Activated CD4-positive, alpha-beta T cell treated with anti-CD3 and anti-CD28 coated beads, Interleukin-2, amount 10 ng/mL, durations not matched to agents 7 days and 5 days (primary cell): ENCODE results near the gene TNFAIP6. TPM values are rescaled to one million over a fixed set of nuclear protein-coding genes. Genes with fewer than 3 reads are reported as not detected.
"Not testable (repeated sequence)": the region's sequence is repeated elsewhere in the genome, so short reads cannot be mapped to it uniquely, and the experiment has no call there.

ENCODE experiments used
- CTCF ChIA-PET: fragments of 350-600 bp; sonication (Branson Sonifier 250); formaldehyde crosslinking; loops from one replicate; lab custom pipeline; 2021; ENCODE audit warnings: antibody characterized with exemption; lab: Charles Lee
- POLR2A ChIA-PET: fragments of 350-600 bp; sonication (Branson Sonifier 250); formaldehyde crosslinking; loops from one replicate; lab custom pipeline; 2021; ENCODE audit warnings: antibody characterized with exemption; lab: Charles Lee
- DNase-seq: peaks from one replicate; pipeline ENCODE4 v3.0.0-alpha.2; 2020
- H3K27ac Mint-ChIP-seq: one replicate; pipeline ENCODE4 v1.8.0; 2021; ENCODE audit warnings: mild to moderate bottlenecking, moderate library complexity, mixed read lengths
- H3K27me3 Mint-ChIP-seq: one replicate; pipeline ENCODE4 v1.8.0; 2021; ENCODE audit warnings: mixed read lengths
- H3K36me3 Mint-ChIP-seq: one replicate; pipeline ENCODE4 v1.8.0; 2021; ENCODE audit warnings: low read depth, mixed read lengths
- H3K4me1 Mint-ChIP-seq: one replicate; pipeline ENCODE4 v1.8.0; 2021; ENCODE audit warnings: mixed read lengths
- H3K4me3 Mint-ChIP-seq: one replicate; pipeline ENCODE4 v1.8.0; 2021; ENCODE audit warnings: mild to moderate bottlenecking, moderate library complexity, mixed read lengths
- H3K9me3 Mint-ChIP-seq: one replicate; pipeline ENCODE4 v1.8.0; 2021; ENCODE audit warnings: mixed read lengths
- total RNA-seq, 2 experiments: library from RNA; stranded (reverse); gene quantifications; one replicate each; pipeline ENCODE4 v1.2.3, GENCODE V29; 2021

Gene TNFAIP6, protein sequence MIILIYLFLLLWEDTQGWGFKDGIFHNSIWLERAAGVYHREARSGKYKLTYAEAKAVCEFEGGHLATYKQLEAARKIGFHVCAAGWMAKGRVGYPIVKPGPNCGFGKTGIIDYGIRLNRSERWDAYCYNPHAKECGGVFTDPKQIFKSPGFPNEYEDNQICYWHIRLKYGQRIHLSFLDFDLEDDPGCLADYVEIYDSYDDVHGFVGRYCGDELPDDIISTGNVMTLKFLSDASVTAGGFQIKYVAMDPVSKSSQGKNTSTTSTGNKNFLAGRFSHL
- not detected for total RNA-seq

DNA sequence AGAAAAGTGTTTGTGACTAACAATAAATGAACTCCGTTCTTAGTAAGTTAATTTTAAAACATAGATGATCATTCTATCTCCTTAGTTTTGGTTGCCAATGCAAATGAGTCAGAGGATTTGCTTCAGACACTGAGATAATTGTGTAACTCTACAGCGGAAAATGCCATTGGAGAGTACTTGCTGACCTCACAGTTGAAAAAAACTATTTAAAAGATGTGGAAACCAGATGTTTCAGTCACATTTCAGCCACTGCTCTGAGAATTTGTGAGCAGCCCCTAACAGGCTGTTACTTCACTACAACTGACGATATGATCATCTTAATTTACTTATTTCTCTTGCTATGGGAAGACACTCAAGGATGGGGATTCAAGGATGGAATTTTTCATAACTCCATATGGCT, at the start of gene TNFAIP6:
Gene TNFAIP6 (plus strand): TSS at position 234 of the 400 bp plus-strand sequence. CDS start 75 bp downstream, at position 309.
- DNase-seq, result no peak
- H3K9me3 Mint-ChIP-seq, result no peaks in the 10 kb centered on the region
- H3K4me3 Mint-ChIP-seq, result no peak within 1 kb of the TSS
- H3K27ac Mint-ChIP-seq, result no peak within 1 kb of the TSS
- CTCF ChIA-PET, result no interaction called here
- no peaks in the 10 kb centered on the region for H3K36me3 Mint-ChIP-seq
- peaks cover 20% of the 10 kb centered on the region for H3K27me3 Mint-ChIP-seq
- H3K4me1 Mint-ChIP-seq, result no peaks in the 10 kb centered on the region
- POLR2A ChIA-PET, result no interaction called here

DNA sequence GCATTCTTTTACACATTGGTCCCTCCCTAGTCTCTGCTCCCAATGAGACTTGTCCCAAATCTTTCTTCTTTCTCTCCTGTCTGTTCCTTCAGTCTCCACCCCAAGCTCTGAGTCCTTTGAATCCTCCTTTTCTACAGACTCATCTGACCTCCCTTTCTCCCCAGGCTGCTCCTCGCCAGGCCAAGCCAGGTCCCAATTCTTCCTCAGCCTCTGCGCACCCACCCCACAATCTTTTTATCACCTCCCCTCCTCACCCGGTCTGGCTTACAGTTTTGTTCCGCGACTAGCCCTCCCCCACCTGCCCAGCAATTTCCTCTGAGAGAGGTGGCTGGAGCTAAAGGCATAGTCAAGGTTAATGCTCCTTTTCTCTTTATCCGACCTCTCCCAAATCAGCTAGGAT, 47.1 kb upstream of the TNFAIP6 start:
- POLR2A ChIA-PET, DNase-seq, H3K27ac Mint-ChIP-seq, H3K9me3 Mint-ChIP-seq, H3K36me3 Mint-ChIP-seq, CTCF ChIA-PET, H3K4me3 Mint-ChIP-seq, H3K27me3 Mint-ChIP-seq, H3K4me1 Mint-ChIP-seq: not testable (repeated sequence)

DNA sequence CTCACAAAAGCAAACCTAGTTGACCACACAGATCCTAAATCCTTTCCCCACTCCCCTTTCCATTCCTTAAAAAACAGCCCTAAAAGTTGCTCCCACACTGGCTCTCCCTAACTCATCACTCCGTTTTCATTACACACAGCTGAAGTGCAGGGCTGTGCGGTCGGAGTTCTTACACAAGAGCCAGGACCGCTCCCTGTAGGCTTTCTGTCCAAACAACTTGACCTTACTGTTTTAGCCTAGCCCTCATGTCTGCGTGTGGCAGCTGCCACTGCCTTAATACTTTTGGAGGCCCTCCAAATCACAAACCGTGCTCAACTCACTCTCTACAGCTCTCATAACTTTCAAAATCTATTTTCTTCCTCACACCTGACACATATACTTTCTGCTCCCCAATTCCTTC, 45.0 kb upstream of the TNFAIP6 start:
- H3K27me3 Mint-ChIP-seq, H3K27ac Mint-ChIP-seq, H3K4me3 Mint-ChIP-seq, CTCF ChIA-PET, DNase-seq, H3K4me1 Mint-ChIP-seq, H3K36me3 Mint-ChIP-seq, POLR2A ChIA-PET, H3K9me3 Mint-ChIP-seq: not testable (repeated sequence)

DNA sequence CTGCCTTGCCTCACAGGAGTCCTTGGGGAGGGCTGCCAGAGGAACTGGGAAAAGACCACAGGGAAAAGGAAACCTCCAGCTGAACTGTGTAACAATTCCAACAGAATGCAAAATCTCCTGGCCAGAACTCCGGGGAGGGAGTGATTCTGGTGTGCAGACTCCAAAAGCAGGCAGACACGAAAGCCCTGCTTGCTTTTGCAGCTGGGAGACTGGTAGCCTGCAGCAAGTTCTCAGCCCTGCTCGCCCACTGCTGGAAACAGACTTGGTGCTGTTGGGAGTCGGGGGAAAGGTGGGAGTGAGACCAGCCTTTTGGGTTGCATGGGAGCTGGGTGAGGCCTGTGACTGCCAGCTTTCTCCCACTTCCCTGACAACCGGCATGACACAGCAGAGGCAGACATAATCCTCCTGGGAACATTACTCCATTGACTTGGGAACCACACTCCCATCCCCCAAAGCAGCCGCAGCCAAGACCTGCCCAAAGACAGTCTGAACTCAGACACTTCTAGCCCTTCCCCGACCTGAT, 42.0 kb upstream of the TNFAIP6 start:
- H3K27me3 Mint-ChIP-seq, result peaks cover 5% of the 10 kb centered on the region
- H3K4me3 Mint-ChIP-seq, result no peak overlapping the region
- peaks cover 33% of the 10 kb centered on the region for H3K4me1 Mint-ChIP-seq
- H3K9me3 Mint-ChIP-seq, result peaks cover 19% of the 10 kb centered on the region
- DNase-seq, result no peak
- peaks cover 20% of the 10 kb centered on the region for H3K36me3 Mint-ChIP-seq
- ChIA-PET CTCF (no interaction called here), POLR2A (no interaction called here)
- H3K27ac Mint-ChIP-seq, result no peak overlapping the region

DNA sequence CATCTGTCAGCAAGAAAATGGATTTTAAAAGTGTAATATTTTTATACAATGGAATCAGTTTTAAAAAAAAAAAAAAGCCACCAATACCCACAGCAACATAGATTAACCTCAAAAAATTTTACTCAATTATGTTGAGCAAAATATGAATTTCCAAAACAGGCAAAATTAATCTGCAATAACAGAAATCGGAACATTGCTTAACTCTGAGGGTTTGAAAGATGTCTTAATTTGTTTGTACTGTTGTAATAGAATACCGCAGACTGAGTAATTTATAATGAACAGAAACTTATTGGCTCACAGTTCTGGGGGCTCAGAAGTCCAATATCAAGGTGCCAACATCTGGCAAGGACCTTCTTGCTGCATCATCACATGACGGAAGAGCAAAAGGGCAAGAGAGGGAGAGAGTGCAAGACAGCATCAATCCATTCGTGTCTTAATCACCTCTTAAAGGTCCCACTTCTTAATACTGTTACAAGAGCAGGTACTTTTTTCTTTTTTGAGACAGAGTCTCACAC, 31.8 kb upstream of the TNFAIP6 start:
- peaks cover 4% of the 10 kb centered on the region for H3K9me3 Mint-ChIP-seq
- H3K36me3 Mint-ChIP-seq, result peaks cover 4% of the 10 kb centered on the region
- H3K4me1 Mint-ChIP-seq, result peaks cover 1% of the 10 kb centered on the region
- CTCF ChIA-PET, result no interaction called here
- peaks cover 22% of the 10 kb centered on the region for H3K27me3 Mint-ChIP-seq
- H3K27ac Mint-ChIP-seq, result no peak overlapping the region
- POLR2A ChIA-PET, result no interaction called here
- DNase-seq, result no peak
- no peak overlapping the region for H3K4me3 Mint-ChIP-seq

DNA sequence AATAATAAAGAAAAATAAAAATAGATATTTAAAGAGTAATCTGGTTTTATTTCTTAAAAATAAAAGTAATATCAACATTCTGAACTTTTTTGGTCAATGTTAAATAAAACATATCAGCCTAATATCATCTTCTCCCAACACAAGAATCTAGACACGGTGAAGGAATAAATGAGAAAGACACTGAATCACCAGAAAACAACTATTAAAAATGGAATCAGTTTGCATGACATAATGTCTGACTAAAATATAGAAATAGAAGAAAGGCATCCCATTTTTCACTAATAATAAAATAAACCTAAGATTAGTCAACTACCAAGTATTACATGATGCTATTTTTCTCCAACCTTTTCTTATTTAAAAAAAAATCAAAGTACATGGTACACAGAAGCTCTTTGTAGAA, 30.8 kb upstream of the TNFAIP6 start:
- DNase-seq, result no peak
- Mint-ChIP-seq H3K27me3 (peaks cover 26% of the 10 kb centered on the region), H3K4me1 (no peaks in the 10 kb centered on the region), H3K4me3 (no peak overlapping the region), H3K27ac (no peak overlapping the region), H3K36me3 (no peaks in the 10 kb centered on the region), H3K9me3 (no peaks in the 10 kb centered on the region)
- POLR2A ChIA-PET, result no interaction called here
- CTCF ChIA-PET, result no interaction called here

DNA sequence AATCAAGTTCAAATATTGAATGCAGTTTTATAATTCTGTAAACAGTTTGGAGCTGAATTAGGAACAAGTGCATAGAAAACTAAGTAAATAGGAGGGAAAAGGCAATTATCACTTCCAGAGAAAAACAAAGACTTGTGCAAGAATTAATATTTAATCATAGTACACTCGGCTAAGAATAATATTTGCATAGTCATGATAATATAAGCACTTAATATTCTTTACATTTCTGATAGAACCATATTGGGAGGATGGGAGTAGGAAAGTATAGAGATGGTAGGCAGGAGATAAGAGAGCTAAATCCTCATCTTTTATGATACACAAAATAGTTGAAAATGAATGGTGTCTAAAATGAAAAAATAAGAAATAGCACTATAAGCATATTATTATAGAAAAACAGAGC, 27.4 kb upstream of the TNFAIP6 start:
- Mint-ChIP-seq H3K27me3 (peaks cover 27% of the 10 kb centered on the region), H3K4me3 (no peak overlapping the region), H3K4me1 (peaks cover 7% of the 10 kb centered on the region), H3K9me3 (no peaks in the 10 kb centered on the region), H3K27ac (no peak overlapping the region), H3K36me3 (no peaks in the 10 kb centered on the region)
- CTCF ChIA-PET, result interaction anchor here (0.7 kb wide), 1 partner anchor 154 kb away, joined by 3 read pairs; no protein-coding TSS in a partner anchor
- no peak for DNase-seq
- POLR2A ChIA-PET, result no interaction called here

DNA sequence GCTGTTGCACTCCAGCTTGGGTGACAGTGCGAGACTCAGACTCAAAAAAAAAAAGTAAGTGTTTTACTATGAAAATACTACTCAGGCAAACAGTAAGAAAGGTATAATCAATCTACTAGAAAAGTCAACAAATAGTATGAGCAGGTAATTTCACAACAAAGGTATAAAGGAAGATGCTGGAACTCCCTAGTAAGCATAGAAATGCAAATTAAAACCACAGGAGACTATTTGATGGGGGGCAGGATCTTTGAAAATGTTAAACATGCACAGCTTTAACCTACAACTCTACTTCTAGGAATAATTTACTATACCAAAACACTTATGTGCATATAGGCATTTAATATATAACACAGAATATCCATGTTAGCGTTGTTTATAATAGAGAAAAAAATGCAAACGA, 24.3 kb upstream of the TNFAIP6 start:
- no peak overlapping the region for H3K27ac Mint-ChIP-seq
- no peak for DNase-seq
- H3K27me3 Mint-ChIP-seq, result peaks cover 40% of the 10 kb centered on the region
- H3K4me1 Mint-ChIP-seq, result peaks cover 17% of the 10 kb centered on the region
- H3K9me3 Mint-ChIP-seq, result no peaks in the 10 kb centered on the region
- H3K36me3 Mint-ChIP-seq, result no peaks in the 10 kb centered on the region
- POLR2A ChIA-PET, result no interaction called here
- CTCF ChIA-PET, result no interaction called here
- no peak overlapping the region for H3K4me3 Mint-ChIP-seq

DNA sequence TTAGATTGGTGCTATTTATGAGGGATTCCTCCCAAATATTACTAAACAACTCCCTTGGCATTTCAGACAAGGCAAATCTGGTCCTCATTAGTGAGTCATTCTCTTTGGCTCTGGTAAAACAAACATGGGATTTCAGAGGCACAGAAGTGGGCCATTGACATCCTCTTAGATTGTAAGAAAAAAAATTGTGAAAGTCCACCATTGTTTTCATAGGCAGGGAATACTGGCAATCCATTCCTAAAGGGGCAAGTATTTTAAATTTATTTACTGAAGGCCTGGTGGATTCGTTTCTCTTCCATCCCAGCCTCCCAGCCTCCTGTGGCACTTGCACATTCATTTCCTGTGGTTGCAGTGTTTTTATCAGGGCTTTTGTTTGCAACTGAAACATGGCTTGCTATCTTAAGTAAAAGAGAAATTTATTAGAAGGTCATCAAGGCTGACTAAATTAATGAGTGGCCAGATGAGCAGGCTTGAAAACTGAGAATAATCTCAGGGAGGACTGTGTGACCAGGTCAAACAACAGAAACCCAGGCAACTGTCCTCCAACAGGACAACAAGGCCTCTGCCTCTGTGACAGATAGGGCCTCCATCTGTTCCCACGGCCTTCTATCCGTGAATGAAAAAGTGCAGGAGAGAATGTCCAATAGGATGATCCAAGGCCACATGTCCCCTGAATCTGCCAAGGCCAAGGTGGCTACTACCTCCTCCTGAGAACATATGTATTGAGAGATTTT, 23.1 kb upstream of the TNFAIP6 start:
- Mint-ChIP-seq H3K36me3 (no peaks in the 10 kb centered on the region), H3K4me1 (peaks cover 17% of the 10 kb centered on the region), H3K27me3 (peaks cover 37% of the 10 kb centered on the region), H3K9me3 (no peaks in the 10 kb centered on the region), H3K4me3 (no peak overlapping the region), H3K27ac (no peak overlapping the region)
- ChIA-PET CTCF (interaction anchor here (0.6 kb wide), 1 partner anchor 15 kb away, joined by 3 read pairs; no protein-coding TSS in a partner anchor), POLR2A (no interaction called here)
- no peak for DNase-seq

DNA sequence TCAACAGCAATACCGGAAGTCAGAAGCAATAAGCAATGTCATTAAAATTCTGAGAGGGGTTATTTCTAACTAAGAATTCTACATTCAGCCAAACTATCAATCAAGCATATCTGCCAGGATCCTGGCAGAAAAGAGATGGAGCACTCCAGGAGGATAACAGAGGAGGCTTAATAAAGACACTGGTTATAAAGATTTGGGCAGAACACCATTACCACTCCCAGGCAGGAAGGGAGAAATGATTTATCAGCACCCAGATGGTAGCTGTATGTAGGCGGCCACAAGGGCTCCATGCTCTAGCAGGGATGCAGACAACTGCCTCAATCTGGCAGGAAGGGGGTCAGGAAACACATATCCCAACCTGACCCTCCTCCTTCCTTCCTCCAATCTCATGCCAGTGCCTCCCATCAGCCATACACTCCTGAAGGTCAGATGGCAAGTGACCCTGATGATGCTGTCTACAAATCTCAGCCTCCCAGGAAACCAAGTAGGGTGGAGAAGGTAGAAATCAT, 20.5 kb upstream of the TNFAIP6 start:
- Mint-ChIP-seq H3K9me3 (peaks cover 9% of the 10 kb centered on the region), H3K4me1 (peaks cover 17% of the 10 kb centered on the region), H3K4me3 (no peak overlapping the region), H3K27me3 (peaks cover 16% of the 10 kb centered on the region), H3K36me3 (no peaks in the 10 kb centered on the region), H3K27ac (no peak overlapping the region)
- no peak for DNase-seq
- ChIA-PET CTCF (no interaction called here), POLR2A (no interaction called here)

DNA sequence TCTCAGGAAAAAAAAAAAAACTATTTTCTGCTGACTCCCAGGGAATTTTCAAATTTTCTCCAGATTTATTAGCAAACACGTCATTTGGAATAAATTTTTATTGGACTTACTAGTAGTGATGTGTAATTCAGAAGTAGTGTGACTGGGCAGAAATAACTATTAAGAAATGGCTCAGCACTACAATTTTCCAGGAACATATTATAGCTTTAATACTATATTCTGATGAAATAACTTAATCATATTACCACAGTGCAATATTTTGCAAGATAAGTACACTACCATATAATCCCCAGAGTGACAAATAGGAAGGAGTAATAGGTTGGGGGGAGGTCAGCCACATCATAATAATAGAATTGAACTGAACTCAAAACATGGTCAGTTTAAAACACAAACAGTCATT, 19.7 kb upstream of the TNFAIP6 start:
- no peaks in the 10 kb centered on the region for H3K36me3 Mint-ChIP-seq
- peaks cover 16% of the 10 kb centered on the region for H3K27me3 Mint-ChIP-seq
- peaks cover 9% of the 10 kb centered on the region for H3K9me3 Mint-ChIP-seq
- no peak overlapping the region for H3K27ac Mint-ChIP-seq
- no peak overlapping the region for H3K4me3 Mint-ChIP-seq
- ChIA-PET CTCF (no interaction called here), POLR2A (interaction anchor here (0.6 kb wide), 1 partner anchor 562 kb away, joined by 8 read pairs; no protein-coding TSS in a partner anchor)
- DNase-seq, result no peak
- peaks cover 17% of the 10 kb centered on the region for H3K4me1 Mint-ChIP-seq

DNA sequence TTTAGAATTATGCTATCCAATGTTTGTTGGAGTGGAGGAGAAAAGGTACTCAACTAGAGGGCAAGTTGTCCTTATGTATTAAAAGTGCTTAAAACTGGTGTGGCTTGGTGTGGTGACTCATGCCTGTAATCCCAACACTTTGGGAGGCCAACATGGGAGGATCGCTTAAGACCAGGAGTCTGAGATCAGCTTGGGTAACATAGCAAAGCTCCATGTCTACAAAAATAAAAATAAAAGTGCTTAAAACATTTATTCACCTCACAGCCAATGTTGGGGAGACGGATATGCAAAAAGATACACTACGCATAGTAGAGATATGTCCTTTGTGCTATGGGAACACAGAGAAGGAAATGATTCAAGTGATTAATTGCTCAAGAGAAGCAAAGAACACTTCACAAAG, 19.3 kb upstream of the TNFAIP6 start:
- Mint-ChIP-seq H3K4me3 (no peak overlapping the region), H3K9me3 (peaks cover 9% of the 10 kb centered on the region), H3K36me3 (no peaks in the 10 kb centered on the region), H3K27me3 (peaks cover 16% of the 10 kb centered on the region), H3K27ac (no peak overlapping the region), H3K4me1 (peaks cover 17% of the 10 kb centered on the region)
- ChIA-PET POLR2A (interaction anchor here (0.6 kb wide), 1 partner anchor 561 kb away, joined by 8 read pairs; no protein-coding TSS in a partner anchor), CTCF (no interaction called here)
- no peak for DNase-seq

DNA sequence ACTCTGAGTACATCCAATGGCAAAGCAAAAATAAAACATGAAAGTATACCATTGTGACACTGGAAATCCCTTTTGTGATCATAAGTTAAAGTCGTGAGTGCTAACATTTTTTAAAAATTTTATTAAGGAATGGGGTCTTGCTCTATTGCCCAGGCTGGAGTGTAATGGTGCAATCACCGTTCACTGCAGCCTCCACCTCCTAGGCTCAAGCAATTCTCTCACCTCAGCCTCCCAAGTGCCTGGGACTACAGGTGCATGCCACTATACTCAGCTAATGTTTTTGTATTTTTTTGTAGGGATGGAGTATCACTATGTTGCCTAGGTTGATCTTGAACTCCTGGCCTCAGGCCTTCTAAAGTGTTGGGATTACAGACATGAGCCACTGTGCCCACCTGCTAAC, 14.3 kb upstream of the TNFAIP6 start:
- H3K36me3 Mint-ChIP-seq, result no peaks in the 10 kb centered on the region
- peaks cover 10% of the 10 kb centered on the region for H3K27me3 Mint-ChIP-seq
- no peak overlapping the region for H3K27ac Mint-ChIP-seq
- ChIA-PET CTCF (interaction anchor here (0.6 to 0.7 kb wide), 3 partner anchors 39 to 557 kb away, joined by 3 read pairs; no protein-coding TSS in a partner anchor), POLR2A (no interaction called here)
- no peaks in the 10 kb centered on the region for H3K4me1 Mint-ChIP-seq
- DNase-seq, result no peak
- no peak overlapping the region for H3K4me3 Mint-ChIP-seq
- H3K9me3 Mint-ChIP-seq, result peaks cover 18% of the 10 kb centered on the region
